Activated CD8-positive, alpha-beta T cell treated with anti-CD3 and anti-CD28 coated beads, Interleukin-2, amount 10 ng/mL, durations not matched to agents 7 days and 5 days (primary cell): Measurements from ENCODE around the gene HMGCS2. TPM values are rescaled to one million over a fixed set of nuclear protein-coding genes. Genes with fewer than 3 reads are reported as not detected.

Experiments used
- ATAC-seq: fragments of 150-1000 bp; cut with Tn5 transposase; one replicate; pipeline ENCODE4 v1.10.0; 2021; ENCODE audit warnings: moderate library complexity
- CTCF ChIA-PET: fragments of 350-600 bp; sonication (Branson Sonifier 250); formaldehyde crosslinking; loops from one replicate; lab custom pipeline; 2021; ENCODE audit warnings: antibody characterized with exemption; lab: Charles Lee
- POLR2A ChIA-PET: fragments of 350-600 bp; sonication (Branson Sonifier 250); formaldehyde crosslinking; loops from one replicate; lab custom pipeline; 2021; ENCODE audit warnings: antibody characterized with exemption; lab: Charles Lee
- DNase-seq: peaks from one replicate; pipeline ENCODE4 v3.0.0-alpha.2; 2020
- H3K27ac Mint-ChIP-seq: one replicate; pipeline ENCODE4 v1.8.0; 2021; ENCODE audit warnings: mild to moderate bottlenecking, mixed read lengths
- H3K27me3 Mint-ChIP-seq: one replicate; pipeline ENCODE4 v1.8.0; 2021; ENCODE audit warnings: low read depth, mixed read lengths
- H3K36me3 Mint-ChIP-seq: one replicate; pipeline ENCODE4 v1.8.0; 2021; ENCODE audit warnings: low read depth, mixed read lengths
- H3K4me1 Mint-ChIP-seq: one replicate; pipeline ENCODE4 v1.8.0; 2021; ENCODE audit warnings: low read depth, mixed read lengths
- H3K4me3 Mint-ChIP-seq: one replicate; pipeline ENCODE4 v1.8.0; 2021; ENCODE audit warnings: mild to moderate bottlenecking, mixed read lengths
- H3K9me3 Mint-ChIP-seq: one replicate; pipeline ENCODE4 v1.8.0; 2022; ENCODE audit warnings: mixed read lengths; ENCODE audit not compliant: insufficient read depth
- total RNA-seq, 2 experiments: library from RNA; stranded (reverse); gene quantifications; one replicate each; pipeline ENCODE4 v1.2.3, GENCODE V29; 2021

HMGCS2 gene
- total RNA-seq, 2 experiments from 2014 or later = not detected

GRCh38 chr1:119805746-119806145, 37.0 kb upstream of the HMGCS2 start:
- no peak overlapping the region for H3K27ac Mint-ChIP-seq
- ChIA-PET POLR2A (no interaction called here), CTCF (no interaction called here)
- ATAC-seq (no peak), DNase-seq (no peak)
- no peaks in the 10 kb centered on the region for H3K36me3 Mint-ChIP-seq
- H3K9me3 Mint-ChIP-seq = no peaks in the 10 kb centered on the region
- H3K27me3 Mint-ChIP-seq = peaks cover 23% of the 10 kb centered on the region
- no peak overlapping the region for H3K4me3 Mint-ChIP-seq
- H3K4me1 Mint-ChIP-seq = peaks cover 15% of the 10 kb centered on the region

DNA sequence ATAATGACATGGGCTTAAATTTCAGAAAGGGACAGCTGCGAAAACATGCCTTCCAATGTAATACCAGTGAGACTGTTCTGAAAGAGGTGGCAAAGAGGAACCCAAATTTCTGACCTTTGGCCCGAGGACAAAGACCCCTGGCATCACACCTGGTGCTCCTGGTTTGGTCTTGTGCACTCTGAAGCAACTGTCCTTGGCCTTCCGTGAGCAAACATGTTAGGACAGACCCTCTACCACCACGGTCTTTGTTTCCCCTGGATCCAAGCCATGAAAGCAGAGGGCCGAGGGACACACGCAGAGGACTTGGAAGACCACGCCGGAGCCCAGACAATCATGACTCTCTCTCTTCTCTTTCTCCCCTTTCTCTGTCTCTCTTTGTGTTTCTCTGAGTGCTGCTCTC, 36.5 kb upstream of the HMGCS2 start:
- CTCF ChIA-PET = no interaction called here
- Mint-ChIP-seq H3K27ac (no peak overlapping the region), H3K4me3 (no peak overlapping the region), H3K27me3 (peaks cover 23% of the 10 kb centered on the region), H3K4me1 (peaks cover 19% of the 10 kb centered on the region), H3K9me3 (no peaks in the 10 kb centered on the region), H3K36me3 (no peaks in the 10 kb centered on the region)
- DNase-seq = no peak
- no peak for ATAC-seq
- POLR2A ChIA-PET = no interaction called here

DNA sequence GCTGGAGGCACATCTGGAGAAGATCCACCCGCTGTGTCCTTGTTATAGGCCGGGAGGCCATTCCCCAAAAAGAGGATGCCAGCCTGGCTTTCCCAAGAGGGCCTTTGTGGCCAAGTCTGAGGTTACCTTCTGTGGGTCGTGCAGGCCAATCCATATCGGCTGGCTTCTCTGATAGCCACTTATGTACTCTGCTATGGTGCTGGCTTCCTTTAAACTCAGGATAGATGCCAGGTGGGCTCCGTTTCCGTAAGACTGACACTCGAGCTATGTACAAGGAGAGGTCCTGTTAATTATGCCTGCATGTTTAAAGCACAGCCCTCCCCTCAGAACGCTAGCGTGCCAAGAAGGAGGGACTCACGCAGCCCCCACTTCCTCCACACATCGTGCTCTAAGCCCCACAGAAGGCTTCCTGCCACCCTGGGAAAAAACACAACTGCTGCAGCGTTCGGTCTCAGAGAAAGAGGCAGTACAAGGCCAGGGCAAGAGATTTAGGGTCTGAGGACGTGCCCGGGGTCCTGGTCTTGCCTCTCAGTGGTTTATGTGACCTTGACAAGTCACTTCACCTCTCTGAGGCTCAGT, 31.0 kb upstream of the HMGCS2 start:
- Mint-ChIP-seq H3K4me3 (peak overlapping the region; percentile 79), H3K27me3 (no peaks in the 10 kb centered on the region), H3K4me1 (peaks cover 58% of the 10 kb centered on the region), H3K27ac (peak overlapping the region; percentile 91), H3K9me3 (no peaks in the 10 kb centered on the region), H3K36me3 (peaks cover 19% of the 10 kb centered on the region)
- CTCF ChIA-PET = interaction anchor here (0.9 to 1.9 kb wide), 5 partner anchors 9 to 56 kb away, joined by 3 to 12 read pairs (median 4); no protein-coding TSS in a partner anchor
- ATAC-seq = peak; percentile 90
- POLR2A ChIA-PET = interaction anchor here (2.0 kb wide), 1 partner anchor 12 kb away, joined by 5 read pairs; no protein-coding TSS in a partner anchor
- DNase-seq = peak; percentile 71

- Mint-ChIP-seq H3K4me1 (peaks cover 59% of the 10 kb centered on the region), H3K9me3 (no peaks in the 10 kb centered on the region), H3K27me3 (no peaks in the 10 kb centered on the region), H3K4me3 (peak overlapping the region; percentile 79), H3K36me3 (peaks cover 26% of the 10 kb centered on the region), H3K27ac (peak overlapping the region; percentile 91)
- CTCF ChIA-PET = interaction anchor here (0.8 to 1.9 kb wide), 6 partner anchors 10 to 56 kb away, joined by 3 to 12 read pairs (median 4); no protein-coding TSS in a partner anchor
- ATAC-seq = no peak
- DNase-seq = no peak
- POLR2A ChIA-PET = interaction anchor here (2.0 kb wide), 1 partner anchor 11 kb away, joined by 5 read pairs; no protein-coding TSS in a partner anchor
These were observed 30.3 kb upstream of the HMGCS2 start for GRCh38 chr1:119799003-119799402.

DNA sequence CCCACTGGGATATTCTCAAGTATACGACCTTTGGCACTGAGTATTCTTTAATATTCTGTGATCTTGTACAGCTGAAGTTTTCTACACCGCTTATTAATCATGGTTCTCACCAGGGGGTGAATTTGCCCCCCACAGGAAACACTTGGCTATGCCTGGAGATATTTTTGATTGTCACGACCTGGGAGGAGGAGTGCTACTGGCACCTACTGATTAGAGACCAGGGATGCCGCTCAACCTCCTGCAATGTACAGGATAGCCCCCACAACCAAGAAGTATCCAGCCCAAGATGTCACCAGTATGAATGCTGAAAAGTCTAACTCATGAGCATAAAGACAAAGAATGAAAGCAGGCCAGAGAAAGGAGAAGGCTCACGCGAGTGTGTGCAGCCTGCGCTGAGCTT, 28.9 kb upstream of the HMGCS2 start:
- Mint-ChIP-seq H3K36me3 (peaks cover 37% of the 10 kb centered on the region), H3K27ac (peak overlapping the region; percentile 23), H3K27me3 (no peaks in the 10 kb centered on the region), H3K9me3 (no peaks in the 10 kb centered on the region), H3K4me1 (peaks cover 55% of the 10 kb centered on the region), H3K4me3 (no peak overlapping the region)
- no peak for DNase-seq
- ChIA-PET CTCF (interaction anchor here (1.5 to 3.4 kb wide), 2 partner anchors 11 to 53 kb away, joined by 4 to 20 read pairs; no protein-coding TSS in a partner anchor), POLR2A (interaction anchor here (0.9 to 1.0 kb wide), 2 partner anchors 9 to 11 kb away, joined by 3 to 4 read pairs; no protein-coding TSS in a partner anchor)
- ATAC-seq = no peak

- no peak overlapping the region for H3K4me3 Mint-ChIP-seq
- ChIA-PET CTCF (interaction anchor here (1.5 to 3.4 kb wide), 2 partner anchors 12 to 53 kb away, joined by 4 to 20 read pairs; no protein-coding TSS in a partner anchor), POLR2A (interaction anchor here (0.9 to 1.0 kb wide), 2 partner anchors 9 to 11 kb away, joined by 3 to 4 read pairs; no protein-coding TSS in a partner anchor)
- H3K9me3 Mint-ChIP-seq = no peaks in the 10 kb centered on the region
- H3K36me3 Mint-ChIP-seq = peaks cover 37% of the 10 kb centered on the region
- H3K4me1 Mint-ChIP-seq = peaks cover 55% of the 10 kb centered on the region
- H3K27me3 Mint-ChIP-seq = no peaks in the 10 kb centered on the region
- peak overlapping the region; percentile 32 for H3K27ac Mint-ChIP-seq
- ATAC-seq = no peak
- DNase-seq = no peak
These were observed 28.5 kb upstream of the HMGCS2 start for GRCh38 chr1:119797162-119797561.

DNA sequence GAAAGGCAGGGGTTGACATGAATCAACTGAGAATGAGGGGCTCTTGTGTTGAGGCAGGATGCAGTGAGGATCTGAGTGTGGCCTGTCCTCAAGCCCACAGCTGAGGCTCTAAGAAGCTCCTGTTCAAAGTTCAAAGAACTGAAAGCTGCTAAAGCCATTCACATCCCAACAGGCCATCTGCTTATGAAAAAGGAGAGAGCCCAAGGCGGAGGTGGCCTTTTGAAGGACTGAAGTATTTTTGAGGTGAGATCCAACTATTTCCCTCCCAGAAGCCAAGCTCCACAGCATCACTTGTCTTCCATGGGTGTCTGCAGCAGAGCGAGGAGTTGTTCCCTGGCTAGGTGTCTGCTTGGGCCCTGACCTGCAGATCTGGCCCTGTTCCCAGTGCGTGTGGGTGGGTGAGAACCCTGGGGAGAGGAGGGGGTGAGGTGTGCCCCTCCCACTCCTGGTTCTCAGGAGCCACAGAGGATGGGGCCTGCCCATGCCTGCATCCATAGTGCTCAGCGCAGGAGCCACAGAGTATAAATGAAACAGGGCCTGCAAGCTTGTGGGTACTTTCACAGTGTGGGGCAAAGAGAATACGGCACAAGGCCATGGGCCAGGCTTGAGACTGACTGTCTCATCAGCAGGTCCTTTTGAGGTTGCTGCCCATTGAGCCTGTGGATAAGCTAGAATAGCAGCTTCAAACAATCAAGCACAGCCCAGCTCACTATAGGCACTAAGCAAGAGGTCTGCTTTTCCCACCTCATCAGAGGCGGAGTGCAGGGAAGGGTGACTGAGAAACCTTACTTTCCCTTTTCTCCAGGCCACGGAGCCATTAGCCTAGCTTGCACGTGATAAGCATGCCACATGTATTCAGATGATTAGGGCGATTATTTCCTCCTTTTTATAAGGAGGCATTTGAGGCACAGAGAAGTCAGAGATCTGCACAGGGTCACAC, 26.8 kb upstream of the HMGCS2 start:
- no peak for ATAC-seq
- DNase-seq = no peak
- H3K36me3 Mint-ChIP-seq = peaks cover 37% of the 10 kb centered on the region
- peaks cover 50% of the 10 kb centered on the region for H3K4me1 Mint-ChIP-seq
- H3K4me3 Mint-ChIP-seq = no peak overlapping the region
- H3K27me3 Mint-ChIP-seq = peaks cover 10% of the 10 kb centered on the region
- H3K9me3 Mint-ChIP-seq = no peaks in the 10 kb centered on the region
- ChIA-PET CTCF (interaction anchor here (1.2 to 3.4 kb wide), 3 partner anchors 11 to 51 kb away, joined by 3 to 20 read pairs (median 4); no protein-coding TSS in a partner anchor), POLR2A (no interaction called here)
- H3K27ac Mint-ChIP-seq = no peak overlapping the region

DNA sequence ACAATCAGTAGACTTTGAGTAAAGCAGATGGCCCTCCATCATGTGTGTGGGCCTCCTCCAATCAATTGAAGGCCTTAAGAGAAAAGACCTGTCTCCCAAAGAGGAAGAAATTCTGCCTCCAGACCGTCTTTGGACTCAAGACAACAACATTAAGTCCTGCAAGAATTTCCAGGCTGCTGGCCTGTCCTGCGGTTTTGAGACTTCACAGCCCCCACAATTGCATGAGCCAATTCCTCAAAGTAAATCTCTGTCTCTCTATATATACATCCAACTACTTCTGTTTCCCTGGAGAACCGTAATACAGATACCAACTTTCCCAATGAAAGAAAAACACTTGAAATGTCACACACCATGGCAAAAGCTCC, 26.2 kb upstream of the HMGCS2 start:
- Mint-ChIP-seq H3K27me3 (peaks cover 10% of the 10 kb centered on the region), H3K27ac (no peak overlapping the region), H3K4me3 (no peak overlapping the region), H3K9me3 (no peaks in the 10 kb centered on the region), H3K36me3 (peaks cover 37% of the 10 kb centered on the region), H3K4me1 (peaks cover 45% of the 10 kb centered on the region)
- DNase-seq (no peak), ATAC-seq (no peak)
- POLR2A ChIA-PET = no interaction called here
- CTCF ChIA-PET = interaction anchor here (1.2 to 3.4 kb wide), 3 partner anchors 12 to 50 kb away, joined by 3 to 20 read pairs (median 4); no protein-coding TSS in a partner anchor

DNA sequence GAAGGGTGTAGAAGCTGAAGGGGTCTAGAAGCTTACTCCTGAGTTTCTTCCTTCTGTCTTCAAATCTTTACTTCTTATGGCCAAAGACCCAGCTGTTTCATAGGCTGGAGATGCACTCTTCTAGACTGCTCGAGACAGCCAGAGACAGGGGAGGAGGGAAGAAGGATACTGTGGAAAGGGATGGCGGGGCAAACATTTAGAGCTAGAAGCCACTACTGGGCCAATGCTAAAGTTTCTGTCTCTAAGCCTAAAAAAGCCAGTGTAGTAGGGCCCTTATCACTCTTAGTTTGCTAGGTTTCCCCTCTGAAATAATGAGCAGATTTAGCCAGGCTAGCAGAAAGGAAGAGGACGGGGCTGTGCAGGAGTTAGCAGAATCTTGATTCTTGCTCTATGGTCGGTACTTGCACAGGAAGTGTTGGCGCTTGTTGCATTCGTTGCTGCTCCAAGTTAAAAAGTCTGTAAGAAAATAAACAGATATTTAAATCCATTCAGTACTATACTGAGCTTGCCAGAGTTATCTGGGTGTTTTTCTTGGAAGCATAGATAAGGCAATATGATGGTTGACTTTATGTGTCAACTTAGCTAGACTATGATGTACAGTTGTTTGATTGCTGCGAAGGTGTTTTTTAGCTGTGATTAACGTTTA, 25.6 kb upstream of the HMGCS2 start:
- peaks cover 12% of the 10 kb centered on the region for H3K27me3 Mint-ChIP-seq
- no peak for ATAC-seq
- ChIA-PET POLR2A (interaction anchor here (0.6 kb wide), 1 partner anchor 10 kb away, joined by 3 read pairs; no protein-coding TSS in a partner anchor), CTCF (interaction anchor here (1.2 to 3.4 kb wide), 3 partner anchors 12 to 15 kb away, joined by 3 to 20 read pairs (median 13); no protein-coding TSS in a partner anchor)
- H3K36me3 Mint-ChIP-seq = peaks cover 37% of the 10 kb centered on the region
- H3K27ac Mint-ChIP-seq = no peak overlapping the region
- DNase-seq = no peak
- no peak overlapping the region for H3K4me3 Mint-ChIP-seq
- H3K9me3 Mint-ChIP-seq = no peaks in the 10 kb centered on the region
- H3K4me1 Mint-ChIP-seq = peaks cover 41% of the 10 kb centered on the region

- ATAC-seq (no peak), DNase-seq (no peak)
- no peaks in the 10 kb centered on the region for H3K9me3 Mint-ChIP-seq
- peaks cover 14% of the 10 kb centered on the region for H3K27me3 Mint-ChIP-seq
- H3K36me3 Mint-ChIP-seq = peaks cover 26% of the 10 kb centered on the region
- no peak overlapping the region for H3K4me3 Mint-ChIP-seq
- H3K4me1 Mint-ChIP-seq = peaks cover 29% of the 10 kb centered on the region
- ChIA-PET POLR2A (no interaction called here), CTCF (interaction anchor here (3.3 kb wide), 1 partner anchor 18 kb away, joined by 13 read pairs; no protein-coding TSS in a partner anchor)
- H3K27ac Mint-ChIP-seq = no peak overlapping the region
These were observed 22.7 kb upstream of the HMGCS2 start for GRCh38 chr1:119791377-119791776.
